Right renal pelvis (tissue), 4 donors: Measurements from ENCODE around the gene UST. TPM values are rescaled to one million over a fixed set of nuclear protein-coding genes. Genes with fewer than 3 reads are reported as not detected.
"Not testable (repeated sequence)": the region's sequence is repeated elsewhere in the genome, so short reads cannot be mapped to it uniquely, and the experiment has no call there.

ENCODE experiments used
- DNase-seq, 4 donors: peaks; one replicate each; pipeline ENCODE4 v3.0.0-alpha.2; 2013; ENCODE audit warnings: low read depth in 4 of 4, low spot score in 3 of 4, missing footprints in 1 of 4
- polyA plus RNA-seq, 4 donors: library from polyadenylated mRNA; unstranded; fragments of 120-200 nt; gene quantifications; one replicate each; pipeline ENCODE4 v1.2.1, GENCODE V29; 2013; ENCODE audit not compliant: insufficient read length in 4 of 4

Gene UST
- polyA plus RNA-seq, 4 donors = 10.6 to 13.2 (median 12.3) TPM

DNA sequence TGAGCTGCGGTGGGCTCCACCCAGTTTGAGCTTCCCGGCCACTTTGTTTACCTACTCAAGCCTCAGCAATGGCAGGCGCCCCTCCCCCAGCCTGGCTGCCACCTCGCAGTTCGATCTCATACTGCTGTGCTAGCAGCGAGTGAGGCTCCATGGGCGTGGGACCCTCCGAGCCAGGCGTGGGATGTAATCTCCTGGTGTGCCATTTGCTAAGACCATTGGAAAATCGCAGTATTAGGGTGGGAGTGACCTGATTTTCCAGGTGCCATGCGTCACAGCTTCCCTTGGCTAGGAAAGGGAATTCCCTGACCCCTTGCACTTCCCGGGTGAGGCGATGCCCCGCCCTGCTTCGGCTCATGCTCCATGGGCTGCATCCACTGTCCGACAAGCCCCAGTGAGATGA lies 117.3 kb downstream of the UST start:
- not testable (repeated sequence) for DNase-seq

DNA sequence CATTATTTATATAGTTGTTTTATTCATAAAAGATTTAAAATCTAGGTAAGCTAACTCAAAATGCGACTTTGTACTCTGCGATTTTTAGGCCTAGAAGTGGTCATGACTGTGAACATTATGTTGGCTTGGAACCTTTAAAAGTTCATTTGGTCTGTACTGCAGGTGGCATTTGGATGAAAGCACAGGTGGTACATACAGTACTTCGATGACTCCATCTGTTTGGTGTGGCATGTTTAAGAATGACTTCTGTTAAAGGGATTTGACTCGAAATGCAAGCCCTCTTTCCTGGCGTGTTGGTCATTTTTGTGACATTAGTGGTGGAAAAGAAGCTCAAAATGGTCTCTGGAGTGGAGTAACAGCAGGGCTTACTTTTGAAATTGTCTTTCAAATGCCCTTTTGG lies 118.1 kb downstream of the UST start:
- no peak for DNase-seq

- DNase-seq = no peak
These were observed 119.9 kb downstream of the UST start for GRCh38 chr6:148866657-148867268.

DNA sequence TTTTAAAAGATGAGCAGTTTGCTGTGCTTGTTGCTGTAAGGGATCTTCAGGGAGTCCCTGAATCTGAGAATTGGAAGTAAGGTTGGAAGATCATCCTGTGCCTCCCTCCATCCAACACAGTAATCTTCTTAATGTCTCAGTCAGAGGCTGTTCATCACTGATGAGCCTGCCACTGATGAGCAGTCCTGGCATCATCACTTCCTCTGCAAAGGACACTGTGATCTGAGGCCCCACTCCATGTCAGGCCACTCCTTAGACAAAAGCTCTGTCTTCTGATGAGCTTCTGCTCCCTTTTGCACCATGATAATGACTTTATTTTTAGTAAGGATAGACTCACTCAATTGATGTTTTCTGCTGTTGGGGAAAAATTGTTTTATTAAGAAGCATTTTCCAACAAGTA lies 121.0 kb downstream of the UST start:
- DNase-seq = no peak

DNA sequence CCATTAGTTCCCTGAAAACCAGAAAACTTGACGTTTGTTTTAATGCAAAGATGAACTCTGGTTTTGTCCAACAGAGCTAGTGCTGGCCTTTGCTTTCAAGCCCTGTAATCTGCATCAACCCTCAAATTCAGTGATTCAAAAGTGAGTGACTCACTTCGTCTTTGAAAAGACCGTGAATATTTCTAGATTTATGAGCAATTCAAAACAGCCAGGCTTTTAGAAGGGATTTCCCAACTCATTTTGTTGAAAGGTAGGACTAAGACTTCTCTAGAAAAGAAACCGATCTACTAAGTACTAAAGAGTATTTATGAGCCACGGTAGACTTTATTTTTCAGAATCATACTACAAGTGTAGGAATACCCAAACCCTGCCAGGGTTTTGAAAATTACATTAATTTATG lies 121.5 kb downstream of the UST start:
- no peak for DNase-seq

DNA sequence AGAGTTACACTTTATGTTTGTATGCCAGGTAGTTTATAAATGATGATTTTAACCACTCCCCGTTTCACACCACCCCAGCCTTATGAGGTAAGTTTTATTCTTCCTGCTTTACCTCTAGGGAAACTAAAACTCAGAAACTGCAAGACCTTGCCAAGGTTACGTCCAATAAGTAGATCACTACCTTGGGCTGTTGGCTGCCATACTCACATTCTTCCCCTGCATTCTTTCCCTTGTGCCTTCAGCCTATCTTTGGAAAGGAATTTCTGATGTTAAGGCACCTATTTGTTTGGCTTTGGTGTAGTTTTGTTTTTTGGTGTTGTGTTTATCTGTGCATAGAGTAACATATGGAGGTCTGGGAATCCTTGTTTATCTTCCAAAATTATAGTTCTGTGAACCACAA lies 122.1 kb downstream of the UST start:
- DNase-seq = no peak

DNA sequence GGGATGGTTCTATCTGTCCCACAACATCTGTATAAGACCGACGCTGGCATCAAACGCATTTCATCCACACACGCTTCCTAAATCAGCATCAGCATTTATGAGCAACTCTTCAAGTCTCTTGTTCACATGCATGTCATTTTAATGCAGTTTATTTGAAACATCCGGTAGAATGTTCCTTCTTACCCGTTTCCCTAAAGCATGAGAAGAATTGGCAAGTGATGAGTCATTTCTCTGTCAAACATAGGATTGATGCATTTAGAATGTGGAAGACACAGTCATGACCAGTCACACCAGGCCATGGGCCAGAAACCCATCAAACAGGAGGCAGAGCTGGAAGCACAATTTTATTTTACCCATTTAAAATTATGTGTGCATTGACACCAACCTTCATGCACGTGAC lies 122.8 kb downstream of the UST start:
- DNase-seq = no peak

- DNase-seq = no peak
These were observed 126.3 kb downstream of the UST start for GRCh38 chr6:148873154-148873553.

- DNase-seq = no peak
These were observed 127.0 kb downstream of the UST start for GRCh38 chr6:148873868-148874267.

- no peak for DNase-seq
These were observed 128.0 kb downstream of the UST start for GRCh38 chr6:148874698-148875293.

- DNase-seq = no peak
These were observed 131.9 kb downstream of the UST start for GRCh38 chr6:148878683-148879082.

GRCh38 chr6:148880742-148881141 lies 133.9 kb downstream of the UST start:
- not testable (repeated sequence) for DNase-seq

- no peak for DNase-seq
These were observed 134.9 kb downstream of the UST start for GRCh38 chr6:148881593-148882311.

DNA sequence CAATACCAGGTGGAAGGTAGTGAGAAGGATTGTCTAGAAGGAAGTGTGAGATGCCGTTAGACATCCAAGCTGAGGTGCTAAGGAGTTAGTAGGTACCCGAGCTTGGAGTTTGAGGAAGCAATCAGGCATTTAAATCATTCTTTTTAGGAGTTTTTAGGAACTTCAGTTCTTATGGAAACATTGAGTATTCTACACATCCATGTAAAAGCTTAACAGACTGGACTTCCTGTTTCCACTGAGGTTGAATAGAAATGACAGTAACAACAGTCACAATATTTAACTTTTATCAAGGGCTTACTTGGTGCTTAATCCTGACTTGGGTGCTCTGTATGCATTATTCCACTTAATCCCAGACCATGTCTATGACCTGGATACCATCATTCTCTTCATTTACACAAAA lies 136.4 kb downstream of the UST start:
- DNase-seq = no peak

GRCh38 chr6:148884461-148884860 lies 137.6 kb downstream of the UST start:
- DNase-seq = no peak

- no peak for DNase-seq
These were observed 138.5 kb downstream of the UST start for GRCh38 chr6:148885136-148885865.

GRCh38 chr6:148885925-148886845 lies 139.4 kb downstream of the UST start:
- no peak for DNase-seq

DNA sequence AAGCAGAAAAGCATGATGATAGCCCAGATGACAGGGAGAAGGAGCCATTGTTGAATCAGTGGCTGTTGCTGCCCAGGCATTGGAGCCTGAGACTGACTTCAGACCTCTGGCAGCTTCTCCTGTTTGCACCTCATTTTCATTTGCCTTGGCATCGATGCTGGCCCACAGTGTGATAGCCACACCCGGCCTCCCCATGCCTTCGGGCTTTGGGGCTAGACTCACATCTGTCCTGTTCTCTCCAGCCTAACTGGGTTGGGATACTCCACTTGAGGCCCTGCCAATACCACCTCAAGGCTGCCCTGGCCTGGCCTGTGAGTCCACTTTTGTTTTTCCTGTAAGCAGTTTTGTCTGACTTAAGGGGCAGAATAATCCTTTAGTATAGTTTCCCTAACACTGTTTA lies 140.4 kb downstream of the UST start:
- DNase-seq = no peak

- DNase-seq = no peak
These were observed 142.0 kb downstream of the UST start for GRCh38 chr6:148888856-148889255.

DNA sequence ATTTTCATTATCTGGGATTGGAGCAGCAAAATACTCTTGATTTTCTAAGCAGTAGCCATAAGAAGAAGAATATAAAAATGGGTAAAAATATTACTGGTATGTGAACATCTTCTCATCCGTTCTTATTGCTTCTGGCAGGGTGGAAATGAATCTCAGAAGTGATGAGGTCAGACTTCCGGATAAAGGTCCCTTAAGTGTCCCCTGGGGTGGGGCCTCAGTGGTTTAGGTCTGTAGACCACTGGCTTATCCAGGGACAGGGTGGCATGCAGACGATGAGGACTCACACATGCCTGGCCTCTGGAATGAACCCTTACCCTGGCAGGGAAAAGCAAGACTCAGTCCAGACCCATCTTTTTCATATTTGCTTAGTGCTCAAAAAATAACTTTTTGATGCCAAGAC lies 143.3 kb downstream of the UST start:
- DNase-seq = no peak
